Spleen (tissue), 11 donors: ENCODE data around the gene ATP2B2. TPM values are rescaled to one million over a fixed set of nuclear protein-coding genes. Genes with fewer than 3 reads are reported as not detected.
"Not testable (repeated sequence)": the region's sequence is repeated elsewhere in the genome, so short reads cannot be mapped to it uniquely, and the experiment has no call there.

ENCODE experiments used
- DNase-seq: peaks from one replicate; pipeline ENCODE4 v3.0.0-alpha.2; 2020
- H3K27ac ChIP-seq, 8 donors: fragments of 200-600 bp; sonication (generic) in 7 of 8; 1 replicate in 4 of 8; 2 replicates in 4 of 8; pipeline versions ENCODE4 v1.5.0 to v1.8.0; 2016 to 2021; ENCODE audit warnings: inconsistent platforms in 4 of 8, mild to moderate bottlenecking in 4 of 8, moderate library complexity in 1 of 8
- H3K27me3 ChIP-seq, 7 donors: fragments of 200-600 bp; sonication (generic) in 6 of 7; replicated peaks in 1 of 7; 1 replicate in 4 of 7; 2 replicates in 3 of 7; pipeline versions ENCODE4 v1.5.0 to v1.8.0; 2016 to 2021; ENCODE audit warnings: inconsistent platforms in 3 of 7, mild to moderate bottlenecking in 1 of 7
- H3K36me3 ChIP-seq, 6 donors: fragments of 200-600 bp; sonication (generic) in 5 of 6; 1 replicate in 4 of 6; 2 replicates in 2 of 6; pipeline versions ENCODE4 v1.5.0 to v1.8.0; 2016 to 2021; ENCODE audit warnings: inconsistent platforms in 2 of 6
- H3K4me1 ChIP-seq, 6 donors: fragments of 200-600 bp; sonication (generic) in 5 of 6; 1 replicate in 3 of 6; 2 replicates in 3 of 6; pipeline versions ENCODE4 v1.5.0 to v1.8.0; 2016 to 2021; ENCODE audit warnings: inconsistent platforms in 3 of 6
- H3K4me3 ChIP-seq, 8 donors: fragments of 200-600 bp; sonication (generic) in 7 of 8; 1 replicate in 4 of 8; 2 replicates in 4 of 8; pipeline versions ENCODE4 v1.5.0 to v1.8.0; 2016 to 2021; ENCODE audit warnings: inconsistent platforms in 4 of 8, mild to moderate bottlenecking in 4 of 8, moderate library complexity in 2 of 8
- H3K9me3 ChIP-seq, 8 donors: fragments of 200-600 bp; sonication (generic) in 7 of 8; 1 replicate in 4 of 8; 2 replicates in 4 of 8; pipeline versions ENCODE4 v1.5.0 to v1.8.0; 2016 to 2021; ENCODE audit warnings: inconsistent platforms in 4 of 8
- POLR2A ChIP-seq, 3 donors: fragments of 450-650 bp; IDR thresholded peaks; one replicate each; pipeline ENCODE4 v1.5.1; 2017; ENCODE audit warnings: antibody characterized with exemption in 3 of 3, mild to moderate bottlenecking in 1 of 3
- POLR2AphosphoS5 ChIP-seq, 3 donors: sonication (generic); formaldehyde crosslinking; IDR thresholded peaks; one replicate each; pipeline ENCODE4 v1.5.1; 2017; ENCODE audit warnings: antibody characterized with exemption in 3 of 3
- WGBS, 5 donors: extraction: QIAGEN DNeasy Blood & Tissue Kit in 3 of 5; methylation state at CpG; one replicate each; pipeline versions ENCODE4 v1.1.5 to v1.1.7; 2013 to 2018; 5-methylcytosine and 5-hydroxymethylcytosine counted together
- intact Hi-C: fragments of 100-400 bp; cut with DNase I; formaldehyde crosslinking; loops from one replicate; pipeline ENCODE4 v1.15.0; 2023; ENCODE audit warnings: low total_unique reads
- polyA plus RNA-seq, 3 donors: library from polyadenylated mRNA; stranded (reverse); fragments of 200-250 nt; gene quantifications; one replicate each; pipeline ENCODE4 v1.2.1, GENCODE V29; 2013
- total RNA-seq, 7 donors: library from RNA; depleted of rRNA in 3 of 7; stranded (reverse); fragments of >200 nt in 3 of 7; fragmentation: NEBNext Ultra II Directional in 4 of 7; extraction: Animal tissue kit (Norgen Biotek cat#: 25700) in 4 of 7; gene quantifications; one replicate each; pipeline versions ENCODE4 v1.1.0 to v1.2.1, GENCODE V29; 2016 to 2021
- TF ChIP-seq, protein P1 (sequence below), 11 experiments: fragments of 200-600 bp in 7 of 11; fragments of 450-650 bp in 4 of 11; sonication (generic) in 4 of 11; IDR thresholded peaks in 8 of 11; conservative IDR thresholded peaks in 3 of 11; 1 replicate in 7 of 11; 2 replicates in 4 of 11; pipeline versions ENCODE4 v1.4.0 to v1.8.0; 2016 to 2021; ENCODE audit warnings: antibody characterized with exemption in 11 of 11, inconsistent platforms in 4 of 11, mild to moderate bottlenecking in 1 of 11
- donor health status: healthy with polysubstance abuse.
- donor health status: DM: no; HTN: no; CAD: no; lungs with moderate emphysema.
- donor health status: DM: no; HTN: no; CAD: no.
- donor health status: Bipolar disorder and iron deficiency.
- donor health status: healthy.
- donor health status: DM: no; HTN: no; CAD: no.
- donor health status: DM: yes; HTN: yes; CAD: no.

The ATP2B2 gene
- total and polyA plus RNA-seq, 10 donors = 0.02 to 1.5 (median 0.24) TPM; not detected in 2

GRCh38 chr3:10546181-10546624 is 40.8 kb upstream of the ATP2B2 start:
- intact Hi-C loops = no loop called here
- Histone ChIP-seq H3K4me3 (no peak overlapping the region), H3K9me3 (peaks cover 0 to 22% (median 20%) of the 10 kb centered on the region in 8 donors), H3K27me3 (peaks cover 0 to 16% (median 0%) of the 10 kb centered on the region in 7 donors), H3K27ac (no peak overlapping the region), H3K4me1 (peaks cover 0 to 3% (median 0%) of the 10 kb centered on the region in 6 donors), H3K36me3 (no peaks in the 10 kb centered on the region)
- DNase-seq = no peak
- WGBS, 5 donors = 69 to 85% (median 76%) methylated on average over 5 of the region's 5 CpGs
- no peak for TF ChIP-seq POLR2AphosphoS5 (IDR thresholded peaks at IDR 0.05)

GRCh38 chr3:10542518-10542917 is 37.1 kb upstream of the ATP2B2 start:
- Histone ChIP-seq H3K27me3 (peaks cover 0 to 16% (median 0%) of the 10 kb centered on the region in 7 donors), H3K4me1 (no peaks in the 10 kb centered on the region), H3K4me3 (no peak overlapping the region), H3K36me3 (no peaks in the 10 kb centered on the region), H3K27ac (no peak overlapping the region), H3K9me3 (peaks cover 0 to 40% (median 34%) of the 10 kb centered on the region in 8 donors)
- no peak for DNase-seq
- 75 to 91% (median 85%) methylated on average over 2 of the region's 2 CpGs for WGBS, 5 donors
- no peak for TF ChIP-seq POLR2AphosphoS5 (IDR thresholded peaks at IDR 0.05)
- TF ChIP-seq POLR2A (IDR thresholded peaks at IDR 0.05) = no peak
- TF ChIP-seq, protein P1, sequence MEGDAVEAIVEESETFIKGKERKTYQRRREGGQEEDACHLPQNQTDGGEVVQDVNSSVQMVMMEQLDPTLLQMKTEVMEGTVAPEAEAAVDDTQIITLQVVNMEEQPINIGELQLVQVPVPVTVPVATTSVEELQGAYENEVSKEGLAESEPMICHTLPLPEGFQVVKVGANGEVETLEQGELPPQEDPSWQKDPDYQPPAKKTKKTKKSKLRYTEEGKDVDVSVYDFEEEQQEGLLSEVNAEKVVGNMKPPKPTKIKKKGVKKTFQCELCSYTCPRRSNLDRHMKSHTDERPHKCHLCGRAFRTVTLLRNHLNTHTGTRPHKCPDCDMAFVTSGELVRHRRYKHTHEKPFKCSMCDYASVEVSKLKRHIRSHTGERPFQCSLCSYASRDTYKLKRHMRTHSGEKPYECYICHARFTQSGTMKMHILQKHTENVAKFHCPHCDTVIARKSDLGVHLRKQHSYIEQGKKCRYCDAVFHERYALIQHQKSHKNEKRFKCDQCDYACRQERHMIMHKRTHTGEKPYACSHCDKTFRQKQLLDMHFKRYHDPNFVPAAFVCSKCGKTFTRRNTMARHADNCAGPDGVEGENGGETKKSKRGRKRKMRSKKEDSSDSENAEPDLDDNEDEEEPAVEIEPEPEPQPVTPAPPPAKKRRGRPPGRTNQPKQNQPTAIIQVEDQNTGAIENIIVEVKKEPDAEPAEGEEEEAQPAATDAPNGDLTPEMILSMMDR (IDR thresholded peaks at IDR 0.05 in 8 of 11, conservative IDR thresholded peaks at IDR 0.05 in 3 of 11) = no peak
- intact Hi-C loops = no loop called here

- H3K9me3 ChIP-seq = peaks cover 0 to 40% (median 34%) of the 10 kb centered on the region in 8 donors
- H3K36me3 ChIP-seq, H3K4me1 ChIP-seq, intact Hi-C loops, DNase-seq, H3K4me3 ChIP-seq, H3K27me3 ChIP-seq, H3K27ac ChIP-seq: not testable (repeated sequence)
- WGBS, 5 donors = 80 to 90% (median 83%) methylated on average over 6 of the region's 6 CpGs
Observed at GRCh38 chr3:10540347-10540746, 35.0 kb upstream of the ATP2B2 start.

- no peaks in the 10 kb centered on the region for H3K4me1 ChIP-seq
- H3K9me3 ChIP-seq = peaks cover 0 to 1% (median 0%) of the 10 kb centered on the region in 8 donors
- no peak for DNase-seq
- no peak overlapping the region for H3K4me3 ChIP-seq
- 71 to 91% (median 82%) methylated on average over 2 to 4 of the region's 4 CpGs for WGBS, 5 donors
- TF ChIP-seq, protein P1 (IDR thresholded peaks at IDR 0.05 in 8 of 11, conservative IDR thresholded peaks at IDR 0.05 in 3 of 11) = no peak
- TF ChIP-seq POLR2A (IDR thresholded peaks at IDR 0.05) = no peak
- no peak overlapping the region for H3K27ac ChIP-seq
- H3K27me3 ChIP-seq = no peaks in the 10 kb centered on the region
- no peaks in the 10 kb centered on the region for H3K36me3 ChIP-seq
- intact Hi-C loops = no loop called here
Observed at GRCh38 chr3:10534066-10534465, 28.7 kb upstream of the ATP2B2 start.

DNA sequence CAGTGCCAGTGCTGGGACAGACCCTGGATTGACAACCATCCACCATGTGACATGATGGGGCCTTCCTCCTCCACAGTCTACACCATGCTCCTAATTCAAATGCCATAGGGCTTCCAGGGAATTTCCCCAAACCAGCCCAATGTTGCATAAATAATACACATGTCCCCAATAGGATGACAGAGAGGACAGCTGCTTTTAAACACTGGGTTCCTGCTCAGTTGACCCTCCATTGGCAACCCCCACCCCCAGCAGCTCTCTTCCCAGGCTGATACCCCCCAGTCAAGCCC is 28.3 kb upstream of the ATP2B2 start:
- intact Hi-C loops = no loop called here
- Histone ChIP-seq H3K27ac (no peak overlapping the region), H3K9me3 (no peaks in the 10 kb centered on the region), H3K27me3 (no peaks in the 10 kb centered on the region), H3K4me3 (no peak overlapping the region), H3K4me1 (no peaks in the 10 kb centered on the region), H3K36me3 (no peaks in the 10 kb centered on the region)
- no peak for TF ChIP-seq POLR2AphosphoS5 (IDR thresholded peaks at IDR 0.05)
- no peak for DNase-seq
